ENCODE data around the gene CFP.

- TF ChIP-seq YY1 (IDR thresholded peaks at IDR 0.05; ENCODE audit: insufficient read depth, insufficient read length) (no peak), SUZ12 (IDR thresholded peaks at IDR 0.05; ENCODE audit: extremely low read depth, insufficient read depth, insufficient read length) (no peak), ZNF274 (IDR thresholded peaks at IDR 0.05; ENCODE audit: low read depth, low read length) (no peak)
Measured at GRCh38 chrX:47632666-47633065, 2.9 kb upstream of the CFP start.

Data from NT2/D1 (cell line).